Large intestine (tissue), 3 donors: ENCODE measurements around the gene MAN1A2. TPM values are rescaled to one million over a fixed set of nuclear protein-coding genes. Genes with fewer than 3 reads are reported as not detected.

Experiments
- DNase-seq, 2 donors: peaks; one replicate each; pipeline versions ENCODE4 v3.0.0 to v3.0.0-alpha.2; 2013
- H3K27ac ChIP-seq: one replicate; pipeline ENCODE4 v1.5.1; 2013; ENCODE audit warnings: low read length
- H3K27me3 ChIP-seq: 2 replicates; pipeline ENCODE4 v1.6.1; 2013; ENCODE audit warnings: low read length; ENCODE audit not compliant: control insufficient read depth, insufficient read depth
- H3K36me3 ChIP-seq: 2 replicates; pipeline ENCODE4 v1.6.1; 2013; ENCODE audit warnings: low read length; ENCODE audit not compliant: control insufficient read depth, insufficient read depth
- H3K4me1 ChIP-seq: one replicate; pipeline ENCODE4 v1.6.1; 2013; ENCODE audit warnings: low read length; ENCODE audit not compliant: control insufficient read depth, insufficient read depth
- H3K4me3 ChIP-seq: one replicate; pipeline ENCODE4 v1.5.1; 2013; ENCODE audit warnings: low read length
- H3K9me3 ChIP-seq: one replicate; pipeline ENCODE4 v1.6.1; 2013; ENCODE audit warnings: mild to moderate bottlenecking, low read depth, low read length, moderate library complexity; ENCODE audit not compliant: control insufficient read depth
- WGBS: methylation state at CpG from one replicate; pipeline ENCODE4 v1.1.5; 2013; ENCODE audit warnings: low lambda C conversion rate; ENCODE audit not compliant: insufficient coverage; 5-methylcytosine and 5-hydroxymethylcytosine counted together
- polyA plus RNA-seq: library from polyadenylated mRNA; unstranded; fragments of 120-200 nt; gene quantifications from one replicate; pipeline ENCODE4 v1.2.1, GENCODE V29; 2013

Gene MAN1A2
- polyA plus RNA-seq, 1 donor = 28.3 TPM

DNA sequence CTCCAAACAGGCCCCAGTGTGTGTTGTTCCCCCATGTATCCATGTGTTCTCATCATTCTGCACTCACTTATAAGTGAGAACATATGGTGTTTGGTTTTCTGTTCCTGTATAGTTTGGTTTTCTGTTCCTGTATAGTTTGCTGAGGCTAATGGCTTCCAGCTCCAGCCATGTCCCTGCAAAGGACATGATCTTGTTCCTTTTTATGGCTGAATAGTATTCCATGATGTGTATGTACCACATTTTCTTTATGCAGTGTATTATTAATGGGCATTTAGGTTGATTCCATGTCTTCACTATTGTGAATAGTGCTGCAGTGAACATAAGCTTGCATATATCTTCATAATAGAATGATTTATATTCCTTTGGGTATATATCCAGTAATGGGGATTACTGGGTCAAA is 111.8 kb downstream of the MAN1A2 start:
- Histone ChIP-seq H3K4me3 (no peak overlapping the region), H3K9me3 (peaks cover 3% of the 10 kb centered on the region), H3K4me1 (no peaks in the 10 kb centered on the region), H3K36me3 (peaks cover 9% of the 10 kb centered on the region), H3K27ac (no peak overlapping the region), H3K27me3 (no peaks in the 10 kb centered on the region)
- DNase-seq = no peak

DNA sequence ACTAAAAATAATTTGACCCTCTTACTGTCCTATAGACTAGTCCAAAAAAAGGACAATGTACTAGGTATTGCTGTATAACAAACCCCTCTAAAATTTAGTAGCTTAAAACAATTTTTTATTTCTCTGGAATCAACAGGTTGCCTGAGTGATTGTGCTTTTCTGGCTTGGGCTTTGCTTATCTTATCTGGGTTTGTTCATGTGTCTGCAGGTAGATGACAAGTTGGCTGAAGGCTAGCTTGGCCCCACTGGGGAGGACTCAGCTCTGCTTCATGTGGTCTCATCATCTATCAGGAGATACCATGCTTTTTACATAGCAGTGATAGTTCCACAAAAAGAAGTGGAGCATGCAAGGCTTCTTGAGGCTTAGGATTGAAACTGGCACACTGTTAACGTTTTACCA is 114.2 kb downstream of the MAN1A2 start:
- no peaks in the 10 kb centered on the region for H3K27me3 ChIP-seq
- WGBS = 100% methylated on average over 1 of the region's 1 CpG
- H3K4me1 ChIP-seq = no peaks in the 10 kb centered on the region
- H3K36me3 ChIP-seq = peaks cover 9% of the 10 kb centered on the region
- no peak overlapping the region for H3K27ac ChIP-seq
- no peak for DNase-seq
- no peaks in the 10 kb centered on the region for H3K9me3 ChIP-seq
- no peak overlapping the region for H3K4me3 ChIP-seq

DNA sequence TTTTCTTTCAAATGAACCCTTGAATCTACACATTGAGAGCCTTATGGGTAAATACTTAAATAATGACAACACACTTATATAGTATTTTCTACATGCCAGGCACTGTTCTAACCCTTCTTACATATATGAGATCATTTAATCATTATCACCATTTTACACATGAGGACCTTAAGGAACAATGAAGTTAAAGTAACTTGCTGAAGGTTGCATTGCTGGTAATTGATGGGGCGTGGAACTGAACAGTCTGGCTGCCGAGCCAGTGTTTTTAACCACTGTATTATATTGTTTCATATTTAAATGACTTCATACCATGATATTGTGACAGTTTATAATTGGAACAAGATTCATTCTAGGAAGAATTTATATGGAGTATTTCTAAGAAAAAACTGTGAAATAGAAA is 126.7 kb downstream of the MAN1A2 start:
- no peak overlapping the region for H3K27ac ChIP-seq
- H3K4me1 ChIP-seq = no peaks in the 10 kb centered on the region
- no peaks in the 10 kb centered on the region for H3K27me3 ChIP-seq
- peaks cover 3% of the 10 kb centered on the region for H3K36me3 ChIP-seq
- 100% methylated on average over 1 of the region's 2 CpGs for WGBS
- H3K4me3 ChIP-seq = no peak overlapping the region
- no peaks in the 10 kb centered on the region for H3K9me3 ChIP-seq
- no peak for DNase-seq

DNA sequence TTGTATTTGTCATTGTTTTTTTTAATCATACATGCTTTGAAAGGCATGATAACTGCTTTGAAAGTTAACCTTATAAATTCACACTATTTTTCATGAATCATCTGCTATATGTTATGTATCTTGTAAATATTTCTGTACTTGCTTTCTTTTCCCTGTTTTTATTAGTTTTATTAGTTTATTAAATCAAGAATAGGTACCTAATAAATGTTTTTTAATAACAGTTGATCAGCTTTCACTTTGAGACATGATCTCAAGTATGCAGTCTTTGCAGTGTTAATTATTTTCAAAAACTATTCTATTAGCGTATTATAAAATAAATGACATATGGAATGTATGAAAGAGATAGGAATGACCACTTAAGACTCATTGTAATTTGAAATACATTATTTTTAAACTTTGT is 127.8 kb downstream of the MAN1A2 start:
- 100% methylated on average over 1 of the region's 1 CpG for WGBS
- DNase-seq = no peak
- Histone ChIP-seq H3K9me3 (no peaks in the 10 kb centered on the region), H3K4me3 (no peak overlapping the region), H3K4me1 (no peaks in the 10 kb centered on the region), H3K27me3 (no peaks in the 10 kb centered on the region), H3K36me3 (peaks cover 7% of the 10 kb centered on the region), H3K27ac (no peak overlapping the region)

DNA sequence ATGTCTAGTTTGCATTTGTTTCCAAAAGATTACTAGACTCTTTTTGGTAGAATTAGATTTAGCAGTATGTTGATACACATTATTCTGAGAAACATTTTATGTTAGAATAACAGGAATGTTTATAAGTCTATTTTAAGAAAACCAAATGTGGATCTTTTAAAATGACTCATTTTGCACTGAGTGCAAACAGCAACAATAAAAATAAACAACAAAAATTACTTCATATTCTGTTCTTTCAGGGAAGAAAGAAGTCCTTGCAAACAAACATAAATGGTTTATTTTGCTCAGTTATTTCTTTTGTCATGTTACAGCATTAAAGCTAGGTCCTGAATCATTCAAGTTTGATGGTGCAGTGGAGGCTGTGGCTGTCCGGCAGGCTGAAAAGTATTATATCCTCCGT is 131.8 kb downstream of the MAN1A2 start:
- H3K4me3 ChIP-seq = no peak overlapping the region
- H3K9me3 ChIP-seq = no peaks in the 10 kb centered on the region
- no peak overlapping the region for H3K27ac ChIP-seq
- WGBS = no CpG with 5 or more reads among the region's 2 CpGs
- no peaks in the 10 kb centered on the region for H3K4me1 ChIP-seq
- no peak for DNase-seq
- no peaks in the 10 kb centered on the region for H3K27me3 ChIP-seq
- peaks cover 11% of the 10 kb centered on the region for H3K36me3 ChIP-seq

DNA sequence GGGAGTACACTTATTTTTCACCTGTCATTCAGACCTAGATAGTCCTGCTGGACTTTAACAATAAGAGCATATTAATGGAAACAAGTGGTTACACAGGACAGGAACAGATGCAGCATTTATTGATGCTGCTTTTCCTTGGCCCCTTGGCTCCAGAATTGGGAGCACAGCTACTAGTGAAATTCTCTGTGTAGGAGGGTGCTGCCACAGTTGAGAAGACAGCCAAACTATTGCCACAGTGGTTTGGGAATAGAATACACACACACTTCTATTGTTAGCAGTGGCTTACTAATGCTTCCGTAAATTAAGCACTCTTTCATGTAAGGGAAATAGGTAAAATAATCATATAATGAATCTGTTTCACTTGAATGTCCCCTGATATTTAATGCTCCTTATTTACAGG is 133.3 kb downstream of the MAN1A2 start:
- Histone ChIP-seq H3K27me3 (no peaks in the 10 kb centered on the region), H3K4me1 (no peaks in the 10 kb centered on the region), H3K36me3 (peaks cover 16% of the 10 kb centered on the region), H3K9me3 (no peaks in the 10 kb centered on the region), H3K27ac (no peak overlapping the region), H3K4me3 (no peak overlapping the region)
- DNase-seq = no peak
- no CpG with 5 or more reads among the region's 1 CpG for WGBS

DNA sequence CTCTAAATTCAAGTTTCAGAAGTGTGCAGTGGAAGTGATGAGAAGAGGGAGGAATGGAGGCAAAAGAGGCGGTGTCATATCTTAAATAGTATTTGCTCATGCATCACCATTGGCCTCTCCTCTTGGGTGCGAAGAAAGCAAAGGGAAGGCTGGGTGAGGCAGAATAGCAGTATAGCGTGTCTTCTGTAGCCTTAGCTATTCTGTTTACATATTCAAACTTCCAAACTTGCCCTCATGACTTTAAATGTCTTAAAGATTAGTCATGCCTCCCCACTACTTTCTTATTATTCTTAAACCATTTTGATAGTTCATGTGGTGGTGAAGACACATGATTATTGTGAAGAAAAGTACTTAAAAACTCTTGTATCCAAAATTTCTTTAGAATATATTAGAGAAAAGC is 134.0 kb downstream of the MAN1A2 start:
- DNase-seq = no peak
- H3K27ac ChIP-seq = no peak overlapping the region
- no peaks in the 10 kb centered on the region for H3K27me3 ChIP-seq
- H3K4me3 ChIP-seq = no peak overlapping the region
- WGBS = no CpG with 5 or more reads among the region's 3 CpGs
- no peaks in the 10 kb centered on the region for H3K4me1 ChIP-seq
- peaks cover 16% of the 10 kb centered on the region for H3K36me3 ChIP-seq
- no peaks in the 10 kb centered on the region for H3K9me3 ChIP-seq

DNA sequence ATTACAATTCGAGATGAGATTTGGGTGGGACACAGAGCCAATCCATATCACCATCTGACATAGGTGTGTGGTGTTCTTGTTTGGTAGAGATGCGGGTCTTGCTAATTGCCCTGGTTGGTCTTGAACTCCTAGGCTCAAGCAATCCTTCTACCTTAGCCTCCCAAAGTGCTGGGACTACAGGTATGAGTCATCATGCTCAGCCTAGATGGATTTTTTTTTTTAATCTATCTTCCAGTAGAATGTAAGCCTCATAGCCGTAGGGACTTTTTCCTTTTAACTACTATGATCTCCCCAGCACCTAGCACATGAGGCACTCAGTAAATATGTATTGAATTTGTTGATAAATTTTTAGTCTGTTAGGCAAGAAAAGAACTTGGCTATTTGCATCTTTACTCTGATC is 144.0 kb downstream of the MAN1A2 start:
- no CpG with 5 or more reads among the region's 3 CpGs for WGBS

DNA sequence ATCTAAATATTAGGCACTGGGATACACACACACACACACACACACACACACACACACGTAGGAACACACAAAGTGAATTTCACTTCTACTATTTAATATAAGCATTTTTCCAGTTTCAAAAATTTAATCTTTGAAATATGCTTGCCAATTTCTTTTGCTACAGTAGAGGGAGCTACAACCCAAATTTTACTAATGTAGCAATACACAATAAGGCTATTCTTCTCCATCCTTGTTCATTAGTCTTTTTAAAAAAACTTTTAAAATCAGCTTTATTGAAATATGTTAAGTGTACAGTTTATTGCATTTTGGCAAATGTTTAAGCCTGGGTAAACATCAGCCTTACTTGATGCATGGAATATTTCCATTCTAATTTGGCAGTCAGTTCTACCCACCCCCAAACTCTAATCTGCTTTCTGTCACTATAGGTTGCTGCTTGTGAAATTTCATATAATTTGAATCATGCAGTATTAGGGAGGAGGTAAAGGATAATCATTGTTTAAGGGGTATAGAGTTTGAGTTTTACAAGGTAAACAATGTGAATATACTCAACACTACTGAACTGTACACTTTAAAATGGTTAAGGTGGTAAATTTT is 145.6 kb downstream of the MAN1A2 start:
- H3K9me3 ChIP-seq = no peaks in the 10 kb centered on the region
- H3K36me3 ChIP-seq = peaks cover 11% of the 10 kb centered on the region
- DNase-seq = no peak
- no CpG with 5 or more reads among the region's 1 CpG for WGBS
- H3K27ac ChIP-seq = no peak overlapping the region
- no peaks in the 10 kb centered on the region for H3K27me3 ChIP-seq
- no peak overlapping the region for H3K4me3 ChIP-seq
- H3K4me1 ChIP-seq = no peaks in the 10 kb centered on the region

More for the DNA sequence above, 144.0 kb downstream of the MAN1A2 start:
- Histone ChIP-seq H3K4me1 (no peaks in the 10 kb centered on the region), H3K9me3 (no peaks in the 10 kb centered on the region), H3K36me3 (peaks cover 12% of the 10 kb centered on the region), H3K4me3 (no peak overlapping the region), H3K27me3 (no peaks in the 10 kb centered on the region), H3K27ac (no peak overlapping the region)
- no peak for DNase-seq

DNA sequence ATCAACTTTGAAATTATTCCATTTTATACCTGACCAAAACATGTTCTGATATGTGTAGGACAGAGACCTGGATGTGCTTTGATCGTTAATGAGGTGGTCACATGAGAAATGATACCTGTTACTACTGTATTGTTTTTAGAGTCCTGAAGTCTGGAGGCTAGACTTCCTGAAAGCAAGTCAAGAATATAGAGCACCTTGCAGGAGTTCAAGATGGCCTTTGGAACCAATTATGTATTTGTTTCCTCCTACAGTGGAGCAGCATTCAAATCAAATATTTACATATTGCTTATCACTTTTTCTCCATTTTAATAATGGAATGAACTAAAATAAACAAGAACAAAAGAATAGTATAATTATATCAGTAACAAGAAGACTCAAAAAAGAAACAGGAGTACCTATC is 155.9 kb downstream of the MAN1A2 start:
- H3K9me3 ChIP-seq = no peaks in the 10 kb centered on the region
- DNase-seq = no peak
- no CpG with 5 or more reads among the region's 1 CpG for WGBS
- H3K27ac ChIP-seq = no peak overlapping the region
- H3K36me3 ChIP-seq = peaks cover 5% of the 10 kb centered on the region
- H3K27me3 ChIP-seq = no peaks in the 10 kb centered on the region
- H3K4me1 ChIP-seq = no peaks in the 10 kb centered on the region
- no peak overlapping the region for H3K4me3 ChIP-seq

DNA sequence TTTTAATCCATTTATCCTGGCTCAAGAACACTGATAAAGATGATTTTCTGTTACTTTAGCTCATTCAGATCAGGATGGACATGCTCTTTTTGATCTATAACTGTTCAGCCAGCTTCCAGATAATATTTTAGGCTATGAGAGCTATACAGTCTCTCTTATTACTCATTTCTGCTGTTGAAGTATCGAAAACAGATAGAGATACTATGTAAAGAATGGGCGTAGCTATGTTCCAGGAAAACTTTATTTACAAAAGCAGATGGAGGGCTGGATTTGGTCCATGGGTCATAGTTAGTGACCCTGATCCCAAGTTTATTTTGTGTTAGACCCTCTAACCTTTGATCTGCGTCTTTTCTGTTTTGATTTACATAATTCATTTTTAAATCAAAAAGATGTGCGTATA is 159.8 kb downstream of the MAN1A2 start:
- Histone ChIP-seq H3K36me3 (peaks cover 5% of the 10 kb centered on the region), H3K9me3 (no peaks in the 10 kb centered on the region), H3K27ac (no peak overlapping the region), H3K4me1 (no peaks in the 10 kb centered on the region), H3K4me3 (no peak overlapping the region), H3K27me3 (no peaks in the 10 kb centered on the region)
- DNase-seq = no peak
- WGBS = 89% methylated on average over 2 of the region's 4 CpGs
